ENCODE measurements around the gene HOMER3.
"Not testable (repeated sequence)": the region's sequence is repeated elsewhere in the genome, so short reads cannot be mapped to it uniquely, and the experiment has no call there.

The HOMER3 gene

GRCh38 chr19:18919900-18920214 lies 21.2 kb downstream of the HOMER3 start:
- no peak for DNase-seq (ENCODE audit: low read depth)
- in situ Hi-C loops (cut with HindIII; ENCODE audit: low sequenced_read_pairs): no loop called here
- TF ChIP-seq CTCF (IDR thresholded peaks at IDR 0.05; ENCODE audit: low read depth, low read length, missing control alignments): no peak
- H3K4me3 ChIP-seq (ENCODE audit: low read depth, low read length): peak overlapping the region; percentile 76

DNA sequence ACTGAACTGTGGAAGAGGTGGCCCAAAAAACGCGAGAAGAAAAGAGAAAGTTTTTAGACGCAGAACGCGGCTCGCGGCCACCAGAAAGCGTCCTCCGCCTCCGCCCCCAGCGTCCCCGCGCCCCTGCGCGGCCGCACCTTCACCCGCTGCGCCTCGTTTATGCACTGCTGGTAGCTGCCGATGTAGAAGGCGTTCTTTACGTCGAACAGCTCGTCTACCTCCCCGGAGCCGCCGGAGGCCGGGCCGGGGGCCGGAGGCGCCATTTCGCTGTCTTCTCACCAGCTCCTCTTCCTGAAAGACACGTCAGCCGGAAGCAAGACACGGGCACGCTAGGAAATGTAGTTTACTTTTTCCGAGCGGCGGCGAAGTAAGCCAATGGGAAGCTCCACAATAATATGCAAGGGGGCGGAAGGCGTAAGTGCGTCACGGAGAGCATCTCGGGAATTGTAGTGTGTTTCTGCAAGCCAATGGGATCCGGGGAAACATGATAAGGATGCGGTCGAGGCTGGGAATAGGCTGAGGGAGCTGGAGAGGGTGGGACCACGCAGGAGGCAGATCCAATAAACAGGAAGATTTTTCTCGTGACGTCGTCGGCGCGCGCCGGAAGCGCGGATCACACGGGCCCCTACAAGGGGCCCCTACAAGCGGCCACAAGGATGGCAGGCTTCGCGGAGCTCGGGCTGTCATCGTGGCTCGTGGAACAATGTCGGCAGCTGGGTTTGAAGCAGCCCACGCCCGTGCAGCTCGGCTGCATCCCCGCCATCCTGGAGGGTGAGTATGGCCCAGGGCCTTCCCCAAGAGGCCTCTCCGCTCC lies 21.7 kb downstream of the HOMER3 start, which contains the start of the genes COPE and DDX49:
Gene COPE, minus strand, starts transcription at position 302 of the 814 bp plus-strand sequence. Its CDS starts 39 bp downstream, at position 263.
Gene DDX49, plus strand, starts transcription at position 630 of the 814 bp plus-strand sequence. Its CDS starts 27 bp downstream, at position 657.
- in situ Hi-C loops (cut with HindIII; ENCODE audit: low sequenced_read_pairs): no loop called here
- no peak for TF ChIP-seq CTCF (IDR thresholded peaks at IDR 0.05; ENCODE audit: low read depth, low read length, missing control alignments)

DNA sequence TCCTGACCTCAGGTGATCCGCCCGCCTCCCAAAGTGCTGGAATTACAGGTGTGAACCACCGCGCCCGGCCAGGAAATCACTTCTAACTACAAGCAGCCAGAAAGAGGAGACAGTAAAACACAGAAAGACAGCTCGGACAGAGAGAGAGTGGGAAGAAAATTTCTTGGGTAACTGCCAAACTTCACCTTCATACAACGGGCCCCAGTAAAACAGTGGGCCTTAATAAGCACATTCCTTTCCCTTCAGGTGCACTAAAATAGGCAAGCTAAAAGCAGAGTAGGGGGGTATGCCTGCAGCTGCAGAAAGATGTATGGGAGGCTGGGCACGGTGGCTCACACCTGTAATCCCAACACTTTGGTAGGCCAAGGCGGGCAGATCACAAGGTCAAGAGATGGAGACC lies 23.4 kb downstream of the HOMER3 start:
- in situ Hi-C loops (cut with HindIII; ENCODE audit: low sequenced_read_pairs); DNase-seq (ENCODE audit: low read depth): not testable (repeated sequence)
- peak overlapping the region; percentile 76 for H3K4me3 ChIP-seq (ENCODE audit: low read depth, low read length)

More for the DNA sequence above, 21.7 kb downstream of the HOMER3 start, which contains the start of the genes COPE and DDX49:
- peak within 1 kb of the TSS; percentile 76 for H3K4me3 ChIP-seq (ENCODE audit: low read depth, low read length)
- peak; percentile 100 for DNase-seq (ENCODE audit: low read depth)

DNA sequence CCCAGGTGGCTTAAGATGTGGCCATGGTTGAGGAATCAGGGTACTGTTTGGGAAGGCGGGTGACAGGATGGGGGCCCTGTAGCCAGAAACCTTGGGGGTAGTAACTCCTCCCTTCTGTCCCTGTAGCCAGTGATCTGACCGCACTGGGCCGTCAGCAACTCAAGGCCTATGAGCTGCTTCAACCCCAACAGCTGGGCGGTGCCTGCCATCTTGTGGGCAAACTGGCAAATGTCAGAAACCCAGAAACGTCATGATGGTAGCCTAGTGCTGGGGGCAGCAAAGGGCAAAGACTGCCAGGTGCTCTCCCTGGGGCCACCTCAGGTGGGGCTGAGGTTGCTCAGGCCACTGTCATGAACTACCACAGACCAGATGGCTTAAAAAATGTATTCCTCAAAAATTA lies 25.4 kb downstream of the HOMER3 start:
- H3K4me3 ChIP-seq (ENCODE audit: low read depth, low read length): no peak overlapping the region
- in situ Hi-C loops (cut with HindIII; ENCODE audit: low sequenced_read_pairs): no loop called here
- TF ChIP-seq CTCF (IDR thresholded peaks at IDR 0.05; ENCODE audit: low read depth, low read length, missing control alignments): no peak
- no peak for DNase-seq (ENCODE audit: low read depth)

GRCh38 chr19:18913466-18913865 lies 27.6 kb downstream of the HOMER3 start:
- in situ Hi-C loops (cut with HindIII; ENCODE audit: low sequenced_read_pairs): no loop called here
- DNase-seq (ENCODE audit: low read depth): no peak
- no peak overlapping the region for H3K4me3 ChIP-seq (ENCODE audit: low read depth, low read length)
- no peak for TF ChIP-seq CTCF (IDR thresholded peaks at IDR 0.05; ENCODE audit: low read depth, low read length, missing control alignments)

DNA sequence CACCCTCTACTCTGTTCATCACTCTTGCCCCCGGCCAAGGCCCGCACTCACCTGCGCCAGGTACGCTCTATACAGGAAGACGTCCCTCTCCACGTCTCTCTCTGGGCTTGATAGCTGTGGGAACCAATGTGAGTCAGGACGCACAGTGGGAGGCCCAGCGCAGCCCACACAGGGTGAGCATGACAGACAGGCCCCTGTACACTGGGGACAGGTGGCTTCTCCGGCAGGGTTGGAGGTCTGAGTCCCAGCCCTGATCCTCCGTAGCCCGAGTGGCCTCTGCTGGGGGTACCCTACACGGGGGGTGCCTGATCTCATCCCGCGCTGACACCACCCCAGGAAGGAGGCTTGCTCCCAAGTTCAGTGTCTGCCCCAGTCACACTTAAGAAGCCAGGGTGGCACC lies 28.1 kb downstream of the HOMER3 start:
- no peak for DNase-seq (ENCODE audit: low read depth)
- no peak for TF ChIP-seq CTCF (IDR thresholded peaks at IDR 0.05; ENCODE audit: low read depth, low read length, missing control alignments)
- no peak overlapping the region for H3K4me3 ChIP-seq (ENCODE audit: low read depth, low read length)
- in situ Hi-C loops (cut with HindIII; ENCODE audit: low sequenced_read_pairs): no loop called here

DNA sequence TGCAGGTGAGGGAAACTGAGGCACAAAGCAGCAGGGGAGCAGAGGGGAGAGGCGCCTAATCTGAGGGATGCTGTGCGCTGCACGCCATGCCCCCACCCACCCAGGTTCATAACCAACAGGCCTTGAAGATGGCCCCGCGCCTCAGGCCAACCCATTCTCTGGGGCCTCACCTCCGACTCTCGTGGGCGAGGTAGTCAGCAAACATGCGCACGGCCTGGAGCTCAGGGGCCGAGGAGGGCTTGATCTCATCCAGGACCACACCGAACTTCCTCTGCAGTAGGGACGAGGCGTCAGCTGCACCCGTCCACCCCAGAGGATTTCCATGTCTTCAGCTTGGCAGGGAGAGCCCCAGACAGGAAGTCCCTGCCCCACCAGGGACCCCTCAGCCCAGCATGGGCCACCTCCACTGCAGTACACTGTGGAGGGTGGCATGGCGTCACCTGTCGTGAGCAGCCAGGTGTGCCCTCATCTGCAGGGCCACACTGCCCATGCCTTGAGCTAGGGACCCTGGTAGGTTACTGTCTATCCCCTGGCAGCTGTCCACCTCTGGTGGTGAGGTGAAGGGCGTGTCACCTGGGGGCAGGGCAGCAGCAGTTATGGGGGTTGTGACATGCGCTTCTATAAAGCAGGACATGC lies 30.1 kb downstream of the HOMER3 start:
- H3K4me3 ChIP-seq (ENCODE audit: low read depth, low read length): no peak overlapping the region
- DNase-seq (ENCODE audit: low read depth): no peak
- in situ Hi-C loops (cut with HindIII; ENCODE audit: low sequenced_read_pairs): no loop called here
- no peak for TF ChIP-seq CTCF (IDR thresholded peaks at IDR 0.05; ENCODE audit: low read depth, low read length, missing control alignments)

All from astrocyte of the cerebellum (primary cell).